GM21515 (cell line): ENCODE results near the gene ADPRS.

Experiments
- ATAC-seq: cut with Tn5 transposase; IDR thresholded peaks from one replicate; pipeline ENCODE4 v1.9.1; 2021; ENCODE audit not compliant: unreplicated experiment

ADPRS gene

GRCh38 chr1:36128905-36129206, 40.2 kb downstream of the ADPRS start:
- no peak for ATAC-seq

GRCh38 chr1:36132029-36132428, 43.3 kb downstream of the ADPRS start:
- no peak for ATAC-seq

- no peak for ATAC-seq
These were observed 44.8 kb downstream of the ADPRS start for GRCh38 chr1:36133484-36133883.

- no peak for ATAC-seq
These were observed 45.3 kb downstream of the ADPRS start for GRCh38 chr1:36134031-36134430.

- no peak for ATAC-seq
These were observed 46.0 kb downstream of the ADPRS start for GRCh38 chr1:36134505-36135329.

GRCh38 chr1:36135330-36135667, 46.6 kb downstream of the ADPRS start:
- no peak for ATAC-seq

GRCh38 chr1:36135796-36136195, 47.1 kb downstream of the ADPRS start:
- no peak for ATAC-seq

GRCh38 chr1:36136535-36136934, 47.8 kb downstream of the ADPRS start:
- no peak for ATAC-seq

GRCh38 chr1:36137226-36137625, 48.5 kb downstream of the ADPRS start:
- no peak for ATAC-seq

- ATAC-seq: no peak
These were observed 49.1 kb downstream of the ADPRS start for GRCh38 chr1:36137776-36138175.

- no peak for ATAC-seq
These were observed 50.8 kb downstream of the ADPRS start for GRCh38 chr1:36139521-36139920.

- ATAC-seq: no peak
These were observed 53.4 kb downstream of the ADPRS start for GRCh38 chr1:36142121-36142520.

- ATAC-seq: no peak
These were observed 54.7 kb downstream of the ADPRS start for GRCh38 chr1:36143424-36143823.
